HFF-Myc (cell line): ENCODE results near the gene ZBP1.

Source experiments
- DNase-seq: peaks from one replicate; pipeline ENCODE4 v3.0.0-alpha.2; 2011; ENCODE audit warnings: low read depth; ENCODE audit errors: extremely low read depth
- H3K4me3 ChIP-seq: replicated peaks from 2 replicates; pipeline ENCODE4 v1.5.1; 2011; ENCODE audit warnings: low read depth, mild to moderate bottlenecking, control low read depth, low read length
- TF ChIP-seq, protein P1 (sequence below): IDR thresholded peaks from 2 replicates; pipeline ENCODE4 v1.5.1; 2012; ENCODE audit warnings: mild to moderate bottlenecking, low read depth, low read length, control low read depth; ENCODE audit errors: missing control alignments

ZBP1 gene

DNA sequence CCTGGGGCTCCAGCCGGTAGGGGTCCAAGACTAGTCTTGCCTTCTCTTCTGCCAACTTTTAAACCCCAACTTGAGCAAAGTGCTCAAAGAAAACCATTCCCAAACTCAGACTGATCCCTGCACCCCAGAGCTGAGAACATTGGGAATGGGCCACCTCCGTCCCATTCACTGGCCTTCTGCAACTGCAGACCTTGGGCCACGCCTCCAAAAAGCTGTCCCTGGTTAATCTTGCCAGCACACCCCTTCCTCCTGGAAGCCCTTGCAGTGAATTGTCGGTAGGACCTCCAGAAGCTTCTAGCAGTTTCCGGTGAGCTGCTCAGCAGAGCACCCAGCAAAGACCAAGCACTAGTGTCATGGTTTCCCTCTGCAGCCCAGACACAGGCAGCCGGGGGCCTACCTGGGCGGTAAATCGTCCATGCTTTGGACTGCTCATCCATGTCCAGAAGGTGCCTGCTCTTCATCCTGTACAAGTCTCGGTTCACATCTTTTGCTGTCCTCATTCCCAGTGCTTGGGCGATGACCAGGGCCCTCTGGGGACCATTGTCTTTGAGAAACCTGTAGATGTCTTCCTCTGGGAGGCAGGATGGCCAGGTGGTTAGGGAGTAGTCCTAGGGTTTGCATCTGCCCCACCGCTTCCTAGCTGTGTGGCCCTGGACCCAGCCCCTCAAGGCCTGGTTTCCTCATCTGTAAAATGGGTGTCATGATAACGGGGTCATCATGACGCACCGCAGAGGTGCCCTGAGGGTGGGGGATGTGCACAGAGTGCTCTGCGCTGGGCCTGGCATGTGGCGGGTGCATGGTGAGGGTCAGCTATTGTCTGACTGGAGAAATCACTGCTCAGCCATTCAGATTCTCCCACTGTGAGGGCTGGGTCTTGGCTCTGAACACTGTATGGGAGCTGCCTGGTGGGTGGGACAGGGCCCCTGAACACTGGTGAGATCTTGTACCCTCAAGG is 5.5 kb downstream of the ZBP1 start:
- TF ChIP-seq, protein P1, sequence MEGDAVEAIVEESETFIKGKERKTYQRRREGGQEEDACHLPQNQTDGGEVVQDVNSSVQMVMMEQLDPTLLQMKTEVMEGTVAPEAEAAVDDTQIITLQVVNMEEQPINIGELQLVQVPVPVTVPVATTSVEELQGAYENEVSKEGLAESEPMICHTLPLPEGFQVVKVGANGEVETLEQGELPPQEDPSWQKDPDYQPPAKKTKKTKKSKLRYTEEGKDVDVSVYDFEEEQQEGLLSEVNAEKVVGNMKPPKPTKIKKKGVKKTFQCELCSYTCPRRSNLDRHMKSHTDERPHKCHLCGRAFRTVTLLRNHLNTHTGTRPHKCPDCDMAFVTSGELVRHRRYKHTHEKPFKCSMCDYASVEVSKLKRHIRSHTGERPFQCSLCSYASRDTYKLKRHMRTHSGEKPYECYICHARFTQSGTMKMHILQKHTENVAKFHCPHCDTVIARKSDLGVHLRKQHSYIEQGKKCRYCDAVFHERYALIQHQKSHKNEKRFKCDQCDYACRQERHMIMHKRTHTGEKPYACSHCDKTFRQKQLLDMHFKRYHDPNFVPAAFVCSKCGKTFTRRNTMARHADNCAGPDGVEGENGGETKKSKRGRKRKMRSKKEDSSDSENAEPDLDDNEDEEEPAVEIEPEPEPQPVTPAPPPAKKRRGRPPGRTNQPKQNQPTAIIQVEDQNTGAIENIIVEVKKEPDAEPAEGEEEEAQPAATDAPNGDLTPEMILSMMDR, result no peak
- DNase-seq, result no peak
- H3K4me3 ChIP-seq, result no peak overlapping the region

DNA sequence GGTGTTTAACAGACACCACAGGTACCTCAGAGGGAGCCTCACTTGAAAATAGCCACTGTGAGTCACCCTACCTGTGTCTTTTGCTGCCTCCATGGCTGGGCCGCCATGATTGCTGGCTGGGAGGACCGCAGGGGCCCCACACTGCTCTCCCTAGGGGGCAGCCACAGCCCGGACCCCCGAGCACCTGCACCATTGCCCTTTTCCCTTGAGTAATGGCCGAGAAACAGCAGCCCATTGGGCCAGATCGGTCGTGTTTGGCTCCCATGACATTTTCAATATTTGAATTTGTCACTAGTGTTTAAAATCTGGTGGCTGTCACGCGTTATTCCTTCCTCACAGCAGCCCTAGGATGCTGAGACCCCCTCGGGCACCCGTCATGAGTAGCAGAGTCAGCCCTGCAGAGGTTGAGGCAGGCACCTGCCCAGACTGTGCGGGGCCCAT is 6.7 kb downstream of the ZBP1 start:
- TF ChIP-seq, protein P1, result no peak
- no peak for DNase-seq
- no peak overlapping the region for H3K4me3 ChIP-seq

DNA sequence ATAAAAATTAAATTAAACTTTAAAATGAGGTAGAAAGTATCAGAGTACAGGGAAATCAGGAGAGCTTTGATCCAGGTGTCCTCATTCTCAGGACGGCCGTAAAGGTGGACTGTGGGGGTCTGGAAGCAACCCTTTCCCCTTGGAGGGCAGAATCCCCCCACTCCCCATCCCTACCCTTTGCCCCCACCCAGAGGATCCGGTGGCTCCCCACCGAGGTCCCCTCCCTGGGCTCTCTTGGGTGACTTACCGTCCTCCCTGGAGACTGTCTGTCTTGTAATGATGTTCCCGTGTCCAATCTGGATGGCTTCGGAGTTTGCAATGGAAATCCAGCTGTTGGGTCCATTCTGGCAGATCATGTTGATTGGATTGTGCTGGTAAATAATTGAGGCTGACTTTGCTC is 7.3 kb downstream of the ZBP1 start:
- TF ChIP-seq, protein P1, result no peak
- H3K4me3 ChIP-seq, result no peak overlapping the region
- no peak for DNase-seq

DNA sequence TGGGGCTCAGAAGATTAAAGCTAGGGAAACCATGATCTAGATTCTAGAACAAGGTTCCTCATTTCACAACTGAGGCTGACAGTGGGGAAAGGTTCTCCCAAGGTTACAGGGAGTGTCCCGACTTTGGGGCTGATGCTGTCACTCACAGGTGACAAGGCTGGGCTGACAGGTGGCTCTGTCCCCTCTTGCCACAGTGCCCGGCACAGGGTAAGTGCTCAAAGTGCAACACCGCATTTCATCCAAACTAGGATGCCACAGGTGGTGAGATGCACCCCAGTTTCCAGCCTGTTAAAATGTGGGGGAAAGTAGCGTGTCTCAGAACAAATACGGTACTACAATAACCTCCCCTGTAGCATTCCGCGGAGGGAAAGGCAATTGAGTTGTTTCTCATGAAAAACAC is 7.8 kb downstream of the ZBP1 start:
- TF ChIP-seq, protein P1, result no peak
- DNase-seq, result no peak
- H3K4me3 ChIP-seq, result no peak overlapping the region

DNA sequence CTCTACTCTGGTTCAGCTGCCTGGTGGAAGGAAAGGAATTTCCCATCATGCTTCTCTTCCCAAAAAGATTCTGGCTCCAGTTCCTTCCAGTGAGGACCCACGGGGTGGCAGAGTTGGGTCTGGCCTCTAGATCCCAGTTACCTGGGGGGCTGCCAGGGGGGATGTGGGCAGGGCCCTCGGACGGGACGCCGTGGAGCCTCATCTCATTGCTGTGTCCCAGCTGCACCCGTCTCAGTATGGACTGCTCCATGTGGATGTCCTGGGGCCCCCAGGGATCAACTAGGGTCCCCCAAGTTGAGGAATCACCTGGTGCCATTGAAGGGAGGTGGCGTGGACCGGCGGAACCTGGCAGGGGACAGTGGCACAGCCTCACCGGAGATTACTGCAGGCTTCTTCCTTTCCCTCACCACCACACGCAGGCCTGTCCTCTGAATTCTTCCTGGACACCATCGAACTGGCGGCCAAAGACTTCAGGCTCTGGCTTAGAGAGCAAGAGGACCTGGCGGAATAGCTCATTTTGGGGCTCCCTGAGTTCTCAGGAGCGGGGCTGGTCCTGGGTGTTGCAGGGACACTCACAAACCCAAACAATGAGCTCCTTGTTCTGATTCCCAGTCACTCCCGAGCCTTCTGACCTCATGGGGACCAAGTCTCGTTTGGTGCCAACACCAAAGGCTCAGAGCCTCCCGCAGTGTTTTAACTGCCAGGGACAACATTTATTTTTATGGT is 8.5 kb downstream of the ZBP1 start:
- DNase-seq, result no peak
- TF ChIP-seq, protein P1, result no peak
- no peak overlapping the region for H3K4me3 ChIP-seq

DNA sequence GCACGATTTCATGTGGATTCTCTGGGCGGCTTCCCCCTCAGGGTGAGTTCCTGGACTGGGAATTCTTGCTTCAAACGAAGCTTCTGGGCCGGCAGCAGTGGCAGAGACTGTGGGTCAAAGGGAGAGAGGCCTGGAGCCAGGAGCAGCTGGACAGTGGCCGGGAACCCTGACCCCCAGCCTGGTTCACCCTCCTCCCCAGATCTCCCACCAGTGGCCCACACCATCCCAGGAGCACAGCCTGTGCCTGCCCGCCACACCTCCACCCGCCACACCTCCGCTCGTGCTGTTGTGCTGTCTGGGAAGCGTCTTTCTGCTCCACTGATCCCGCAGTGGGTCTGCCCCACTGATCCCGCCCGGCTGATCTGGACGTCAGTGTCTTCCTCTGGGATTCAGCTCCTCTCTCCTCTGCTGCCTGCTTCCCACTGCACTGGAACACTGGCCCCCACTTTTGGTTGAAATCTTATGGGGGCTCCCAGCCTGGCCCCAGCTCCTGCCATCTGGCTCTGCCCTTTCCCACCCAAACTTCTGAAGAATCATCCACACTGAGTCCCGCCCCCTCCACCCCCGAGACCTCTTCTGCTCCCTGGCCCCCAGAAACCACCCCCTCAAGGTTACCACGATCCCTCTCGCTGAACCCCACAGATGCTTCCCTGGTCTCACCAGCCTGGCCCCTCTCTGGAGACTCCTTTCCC is 9.8 kb downstream of the ZBP1 start:
- no peak overlapping the region for H3K4me3 ChIP-seq
- TF ChIP-seq, protein P1, result no peak
- DNase-seq, result no peak
